HepG2 (cell line): ENCODE measurements around the gene ELP5. TPM values are rescaled to one million over a fixed set of nuclear protein-coding genes. Genes with fewer than 3 reads are reported as not detected.

Source experiments
- CSRNP2 ChIP-seq: sonication (generic); formaldehyde crosslinking; conservative IDR thresholded peaks from 2 replicates; pipeline ENCODE4 v1.8.0; 2022; ENCODE audit warnings: low read depth, missing genetic modification reagents
- DNMT3B ChIP-seq: conservative IDR thresholded peaks from 2 replicates; pipeline ENCODE4 v1.6.1; 2016; ENCODE audit warnings: missing biosample characterization, control low read depth
- FIP1L1 ChIP-seq: fragments of 200-400 bp; formaldehyde crosslinking; IDR thresholded peaks from 2 replicates; pipeline ENCODE4 v1.6.1; 2018; ENCODE audit warnings: low read depth, mild to moderate bottlenecking, low read length, moderate library complexity, borderline replicate concordance; ENCODE audit not compliant: insufficient read depth
- FOXP1 ChIP-seq, 2 experiments: fragments of 450-650 bp in 1 of 2; IDR thresholded peaks; 2 replicates each; pipeline ENCODE4 v1.6.1; 2017 to 2018; ENCODE audit warnings: antibody characterized with exemption in 1 of 2
- HMGXB3 ChIP-seq: sonication (generic); formaldehyde crosslinking; IDR thresholded peaks from 2 replicates; pipeline ENCODE4 v1.4.0; 2020; ENCODE audit warnings: missing genetic modification reagents, borderline replicate concordance
- MIER3 ChIP-seq: IDR thresholded peaks from 2 replicates; pipeline ENCODE4 v1.6.1; 2016; ENCODE audit warnings: missing compliant biosample characterization, borderline replicate concordance
- NRL ChIP-seq: sonication (generic); formaldehyde crosslinking; IDR thresholded peaks from 2 replicates; pipeline ENCODE4 v1.5.0; 2020; ENCODE audit warnings: missing genetic modification reagents, mild to moderate bottlenecking, moderate library complexity, borderline replicate concordance
- RELA ChIP-seq: sonication (generic); formaldehyde crosslinking; IDR thresholded peaks from 2 replicates; pipeline ENCODE4 v1.4.0; 2020; ENCODE audit warnings: missing genetic modification reagents
- SATB2 ChIP-seq: sonication (generic); formaldehyde crosslinking; IDR thresholded peaks from 2 replicates; pipeline ENCODE4 v1.5.0; 2020; ENCODE audit warnings: missing genetic modification reagents
- SCMH1 ChIP-seq: sonication (generic); formaldehyde crosslinking; IDR thresholded peaks from 2 replicates; pipeline ENCODE4 v1.9.0; 2021; ENCODE audit warnings: missing genetic modification reagents, mild to moderate bottlenecking, borderline replicate concordance
- ZMAT5 ChIP-seq: sonication (generic); formaldehyde crosslinking; IDR thresholded peaks from 2 replicates; pipeline ENCODE4 v1.5.0; 2020; ENCODE audit warnings: mild to moderate bottlenecking, low read depth, missing genetic modification reagents, borderline replicate concordance
- ZNF260 ChIP-seq: sonication (generic); formaldehyde crosslinking; IDR thresholded peaks from 2 replicates; pipeline ENCODE4 v1.4.0; 2020; ENCODE audit warnings: missing genetic modification reagents, low read depth, mild to moderate bottlenecking, borderline replicate concordance
- ZNF281 ChIP-seq: sonication (generic); formaldehyde crosslinking; IDR thresholded peaks from 2 replicates; pipeline ENCODE4 v1.4.0; 2020; ENCODE audit warnings: missing genetic modification reagents, borderline replicate concordance
- ZNF343 ChIP-seq: sonication (generic); formaldehyde crosslinking; IDR thresholded peaks from 2 replicates; pipeline ENCODE4 v1.4.0; 2020; ENCODE audit warnings: mild to moderate bottlenecking, missing genetic modification reagents
- ZNF510 ChIP-seq: sonication (generic); formaldehyde crosslinking; IDR thresholded peaks from 2 replicates; pipeline ENCODE4 v1.4.0; 2020; ENCODE audit warnings: low read depth, mild to moderate bottlenecking, missing genetic modification reagents
- ZNF557 ChIP-seq: sonication (generic); formaldehyde crosslinking; IDR thresholded peaks from 2 replicates; pipeline ENCODE4 v1.4.0; 2020; ENCODE audit warnings: missing genetic modification reagents
- ZNF629 ChIP-seq: sonication (generic); formaldehyde crosslinking; conservative IDR thresholded peaks from 2 replicates; pipeline ENCODE4 v1.5.0; 2020; ENCODE audit warnings: missing genetic modification reagents
- ZNF652 ChIP-seq: IDR thresholded peaks from 2 replicates; pipeline ENCODE4 v1.6.1; 2016; ENCODE audit warnings: low read depth, borderline replicate concordance
- ZNF776 ChIP-seq: sonication (generic); formaldehyde crosslinking; IDR thresholded peaks from 2 replicates; pipeline ENCODE4 v1.4.0; 2020; ENCODE audit warnings: mild to moderate bottlenecking, missing genetic modification reagents
- polyA plus RNA-seq, 8 experiments: library from polyadenylated mRNA; depleted of rRNA in 3 of 8; stranded (reverse) in 7 of 8; unstranded in 1 of 8; fragments of >200 nt; fragmentation: Illumina TruSeq in 4 of 8; extraction: Trizol in 4 of 8; gene quantifications; 2 replicates each; pipeline versions ENCODE4 v1.2.1 to v1.2.3, GENCODE V29; 2011 to 2016; ENCODE audit warnings: low read depth in 4 of 8, missing spikeins in 1 of 8, mixed read lengths in 1 of 8; ENCODE audit not compliant: insufficient read depth in 1 of 8
- total RNA-seq, 5 experiments: library from RNA; depleted of rRNA; stranded (reverse); fragments of >200 nt; fragmentation: Illumina TruSeq; extraction: Trizol; gene quantifications; 2 replicates each; pipeline ENCODE4 v1.2.3, GENCODE V29; 2016; ENCODE audit warnings: low read depth in 1 of 5

Gene ELP5
- total and polyA plus RNA-seq, 2 of the 13 experiments (the other 11 are each of a cell fraction or from before 2014, with no cell fraction given): 67.6 to 69.8 TPM

GRCh38 chr17:7307686-7308624 is 55.9 kb downstream of the ELP5 start (continued):
- no peak for TF ChIP-seq ZNF510
- TF ChIP-seq FIP1L1: no peak
- TF ChIP-seq ZNF557 (CRISPR knock-in tag): no peak; the same call in 1 of the 2 replicates
- TF ChIP-seq ZNF776 (CRISPR knock-in tag): no peak
- no peak for TF ChIP-seq FOXP1 (IDR thresholded peaks at IDR 0.05)
- no peak for TF ChIP-seq FOXP1 (CRISPR knock-in tag; IDR thresholded peaks at IDR 0.05)
- TF ChIP-seq HMGXB3: no peak
- TF ChIP-seq ZNF260 (CRISPR knock-in tag): no peak
- no peak for TF ChIP-seq DNMT3B (CRISPR knock-in tag)
- no peak for TF ChIP-seq CSRNP2 (CRISPR knock-in tag)
- no peak for TF ChIP-seq NRL (CRISPR knock-in tag)
- no peak for TF ChIP-seq SATB2 (CRISPR knock-in tag)
- TF ChIP-seq RELA: no peak
- no peak for TF ChIP-seq MIER3
- peak; percentile 92 for TF ChIP-seq ZNF281 (CRISPR knock-in tag)
- no peak for TF ChIP-seq SCMH1 (CRISPR knock-in tag)
- TF ChIP-seq ZNF652 (CRISPR knock-in tag): no peak
- 0 out of 2 replicates have a peak, but pooled peaks have one; percentile 40 for TF ChIP-seq ZNF343
- TF ChIP-seq ZMAT5: no peak
- no peak for TF ChIP-seq ZNF629
